Measurements from ENCODE around the gene AKAP3. TPM values are rescaled to one million over a fixed set of nuclear protein-coding genes. Genes with fewer than 3 reads are reported as not detected.

The AKAP3 gene
- total RNA-seq, 1 donor from 2014 or later = 2.8 TPM

DNA sequence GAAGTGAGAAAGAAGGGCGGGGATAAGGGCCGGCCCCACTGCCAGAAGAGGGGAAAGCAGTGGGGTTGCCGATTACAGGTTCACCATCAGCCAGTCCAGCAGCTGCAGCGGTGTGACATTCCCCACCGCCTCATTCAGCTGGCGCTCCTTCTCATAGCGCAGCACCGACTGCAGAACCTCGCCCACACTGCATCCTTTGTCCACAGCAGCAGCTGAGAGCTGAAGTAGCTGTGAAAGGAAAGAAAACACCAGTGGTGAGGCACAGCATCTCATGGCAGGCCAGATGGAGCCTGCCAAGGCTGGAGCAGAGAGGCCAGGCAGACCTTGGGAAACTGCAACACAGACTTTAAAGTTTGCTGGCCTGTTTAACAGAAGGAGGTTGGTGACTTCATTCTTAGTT lies 33.2 kb downstream of the AKAP3 start:
- Histone ChIP-seq H3K9me3 (no peaks in the 10 kb centered on the region), H3K4me3 (no peak overlapping the region), H3K36me3 (peaks cover 23 to 37% of the 10 kb centered on the region in 2 donors), H3K27me3 (no peaks in the 10 kb centered on the region), H3K27ac (no peak overlapping the region), H3K4me1 (no peaks in the 10 kb centered on the region)
- no peak for DNase-seq (ENCODE audit: low spot score in 2 of 2)
- TF ChIP-seq, protein P1, sequence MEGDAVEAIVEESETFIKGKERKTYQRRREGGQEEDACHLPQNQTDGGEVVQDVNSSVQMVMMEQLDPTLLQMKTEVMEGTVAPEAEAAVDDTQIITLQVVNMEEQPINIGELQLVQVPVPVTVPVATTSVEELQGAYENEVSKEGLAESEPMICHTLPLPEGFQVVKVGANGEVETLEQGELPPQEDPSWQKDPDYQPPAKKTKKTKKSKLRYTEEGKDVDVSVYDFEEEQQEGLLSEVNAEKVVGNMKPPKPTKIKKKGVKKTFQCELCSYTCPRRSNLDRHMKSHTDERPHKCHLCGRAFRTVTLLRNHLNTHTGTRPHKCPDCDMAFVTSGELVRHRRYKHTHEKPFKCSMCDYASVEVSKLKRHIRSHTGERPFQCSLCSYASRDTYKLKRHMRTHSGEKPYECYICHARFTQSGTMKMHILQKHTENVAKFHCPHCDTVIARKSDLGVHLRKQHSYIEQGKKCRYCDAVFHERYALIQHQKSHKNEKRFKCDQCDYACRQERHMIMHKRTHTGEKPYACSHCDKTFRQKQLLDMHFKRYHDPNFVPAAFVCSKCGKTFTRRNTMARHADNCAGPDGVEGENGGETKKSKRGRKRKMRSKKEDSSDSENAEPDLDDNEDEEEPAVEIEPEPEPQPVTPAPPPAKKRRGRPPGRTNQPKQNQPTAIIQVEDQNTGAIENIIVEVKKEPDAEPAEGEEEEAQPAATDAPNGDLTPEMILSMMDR (IDR thresholded peaks at IDR 0.05) = no peak
- intact Hi-C loops (cut with DNase I) = no loop called here

DNA sequence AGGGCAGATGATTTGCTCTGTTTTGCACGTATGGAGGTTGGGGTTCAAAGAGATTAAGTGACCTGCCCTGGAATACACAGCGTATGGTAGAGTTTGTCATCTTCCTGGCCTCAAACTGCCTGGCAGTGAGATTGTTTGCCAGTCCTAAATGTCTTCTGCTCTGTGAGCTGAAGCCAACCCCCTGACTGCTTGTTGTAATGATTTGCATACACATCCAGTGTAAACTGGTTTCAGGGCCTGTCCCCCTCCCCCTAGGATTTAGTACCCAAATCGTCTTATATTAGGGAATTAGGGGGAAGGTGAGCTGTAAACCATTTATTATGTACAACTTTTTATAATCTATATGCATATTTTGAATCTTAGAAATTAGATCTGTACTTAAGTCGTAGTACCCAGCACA lies 38.4 kb downstream of the AKAP3 start:
- Histone ChIP-seq H3K4me1 (no peaks in the 10 kb centered on the region), H3K4me3 (no peak overlapping the region), H3K36me3 (peaks cover 26 to 50% of the 10 kb centered on the region in 2 donors), H3K27ac (no peak overlapping the region), H3K9me3 (no peaks in the 10 kb centered on the region), H3K27me3 (no peaks in the 10 kb centered on the region)
- TF ChIP-seq, protein P1 (IDR thresholded peaks at IDR 0.05) = no peak
- intact Hi-C loops (cut with DNase I) = no loop called here
- DNase-seq (ENCODE audit: low spot score in 2 of 2) = no peak

DNA sequence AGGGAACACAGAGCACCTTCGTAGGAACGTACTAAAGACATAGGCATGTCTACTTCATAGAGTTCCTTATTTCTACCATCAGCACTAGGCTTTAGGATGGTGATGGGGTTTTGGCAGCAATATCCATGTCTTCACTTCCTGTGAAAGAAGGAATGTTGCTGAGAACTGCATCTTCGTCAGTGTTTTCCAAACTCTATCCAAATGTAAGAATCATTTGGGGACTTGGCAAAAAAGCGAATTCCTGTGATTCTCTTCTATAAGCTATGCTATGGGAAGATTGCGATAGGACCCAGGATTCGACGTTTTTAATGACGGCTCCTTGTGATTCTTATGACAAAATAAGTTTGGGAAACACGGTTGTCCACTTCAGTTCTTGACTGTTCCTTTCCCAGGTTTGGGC lies 39.8 kb downstream of the AKAP3 start:
- intact Hi-C loops (cut with DNase I) = loop anchor here (10.0 kb wide), 1 partner anchor 146 kb away; no protein-coding TSS in a partner anchor
- DNase-seq (ENCODE audit: low spot score in 2 of 2) = no peak
- no peak overlapping the region for H3K27ac ChIP-seq
- H3K9me3 ChIP-seq = no peaks in the 10 kb centered on the region
- TF ChIP-seq, protein P1 (IDR thresholded peaks at IDR 0.05) = no peak
- H3K4me3 ChIP-seq = no peak overlapping the region
- H3K4me1 ChIP-seq = no peaks in the 10 kb centered on the region
- H3K27me3 ChIP-seq = no peaks in the 10 kb centered on the region
- H3K36me3 ChIP-seq = peaks cover 24 to 45% of the 10 kb centered on the region in 2 donors

DNA sequence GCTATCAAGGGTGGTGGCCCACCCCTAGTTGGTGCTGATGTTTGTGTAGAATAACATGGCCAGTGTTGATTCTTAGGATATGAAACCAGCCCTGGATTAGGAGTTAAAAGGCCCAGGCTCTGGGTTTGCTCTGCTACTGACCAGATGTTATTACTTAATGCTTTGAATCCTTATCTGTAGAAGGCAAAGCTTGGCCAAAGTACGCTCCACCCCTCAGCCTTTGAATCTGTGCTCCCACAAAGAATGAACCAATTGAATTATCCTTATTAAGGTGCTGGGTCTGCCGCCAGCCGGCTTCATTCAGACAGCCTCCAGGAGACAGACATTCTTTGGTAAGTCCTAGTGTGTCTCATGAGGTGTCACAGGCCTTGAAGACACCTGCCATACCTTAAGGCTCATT lies 41.8 kb downstream of the AKAP3 start:
- TF ChIP-seq, protein P1 (IDR thresholded peaks at IDR 0.05) = no peak
- intact Hi-C loops (cut with DNase I) = loop anchor here (10.0 kb wide), 1 partner anchor 148 kb away; no protein-coding TSS in a partner anchor
- no peaks in the 10 kb centered on the region for H3K9me3 ChIP-seq
- no peak overlapping the region for H3K27ac ChIP-seq
- H3K27me3 ChIP-seq = no peaks in the 10 kb centered on the region
- H3K36me3 ChIP-seq = peaks cover 9 to 25% of the 10 kb centered on the region in 2 donors
- H3K4me3 ChIP-seq = no peak overlapping the region
- no peak for DNase-seq (ENCODE audit: low spot score in 2 of 2)
- H3K4me1 ChIP-seq = no peaks in the 10 kb centered on the region

DNA sequence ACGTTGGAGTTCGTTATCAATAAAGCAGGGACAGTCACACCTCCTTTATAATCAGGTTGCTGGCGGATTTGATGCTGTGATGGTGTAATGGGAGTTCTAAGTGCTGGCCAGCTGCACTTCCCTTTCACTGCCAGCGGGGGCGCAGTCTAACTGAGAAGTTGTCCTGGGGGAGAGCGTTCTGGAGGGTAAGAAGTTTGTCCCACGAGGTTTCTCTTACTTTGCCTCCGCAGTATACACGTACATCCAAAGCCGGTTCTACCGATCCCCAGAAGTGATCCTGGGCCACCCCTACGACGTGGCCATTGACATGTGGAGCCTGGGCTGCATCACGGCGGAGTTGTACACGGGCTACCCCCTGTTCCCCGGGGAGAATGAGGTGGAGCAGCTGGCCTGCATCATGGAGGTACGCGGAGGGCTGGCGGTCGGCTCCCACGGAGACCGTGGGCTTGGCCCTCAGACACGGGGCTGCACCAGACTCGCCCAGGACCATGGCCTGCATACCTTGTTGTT lies 44.1 kb downstream of the AKAP3 start:
- DNase-seq (ENCODE audit: low spot score in 2 of 2) = peak; percentile 34 to 92
- no peaks in the 10 kb centered on the region for H3K4me1 ChIP-seq
- H3K9me3 ChIP-seq = no peaks in the 10 kb centered on the region
- peak overlapping the region; percentile 56 to 78 for H3K4me3 ChIP-seq
- H3K27ac ChIP-seq = peak overlapping the region; percentile 46 to 49
- intact Hi-C loops (cut with DNase I) = loop anchor here (2.0 to 10.0 kb wide), 3 partner anchors 44 to 150 kb away; partner anchors contain the start of genes AKAP3, NDUFA9 and RAD51AP1
- TF ChIP-seq, protein P1 (IDR thresholded peaks at IDR 0.05) = peak; percentile 72 to 100 (median 99)
- H3K27me3 ChIP-seq = no peaks in the 10 kb centered on the region
- peaks cover 0 to 6% of the 10 kb centered on the region in 2 donors for H3K36me3 ChIP-seq

Data from ascending aorta (tissue), 2 donors.